Measurements from ENCODE around the gene UCHL1. TPM values are rescaled to one million over a fixed set of nuclear protein-coding genes. Genes with fewer than 3 reads are reported as not detected.

UCHL1 gene
- polyA plus RNA-seq, 1 donor from 2014 or later = 5,099 TPM

DNA sequence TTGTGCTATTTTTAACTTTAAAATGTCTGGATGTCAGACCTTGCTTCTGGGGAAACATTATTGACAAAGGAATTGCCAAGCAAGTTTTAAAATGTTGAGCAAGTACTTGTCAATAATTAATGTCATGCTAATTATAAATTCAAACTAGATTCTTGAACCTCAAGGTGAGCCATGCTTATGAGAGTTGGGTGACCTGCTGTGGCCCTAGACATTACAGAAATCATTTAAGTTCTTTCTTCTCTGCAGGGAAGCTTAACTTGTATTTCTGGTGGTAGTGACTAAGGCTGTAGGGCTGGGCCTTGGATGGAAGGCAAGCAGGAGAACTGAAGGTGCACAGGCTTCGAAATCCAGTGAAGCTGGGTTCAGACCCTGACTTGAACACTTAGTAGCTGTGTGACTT is 14.8 kb upstream of the UCHL1 start:
- no peaks in the 10 kb centered on the region for H3K9me3 ChIP-seq (ENCODE audit: low read length)
- no peaks in the 10 kb centered on the region for H3K9me2 ChIP-seq (ENCODE audit: insufficient read depth, low read length)
- H3K27me3 ChIP-seq (ENCODE audit: insufficient read depth, low read depth, low read length) = no peaks in the 10 kb centered on the region
- H3F3A ChIP-seq (ENCODE audit: insufficient read depth, low read length, poor library complexity, severe bottlenecking) = no peaks in the 10 kb centered on the region
- no peaks in the 10 kb centered on the region for H4K20me1 ChIP-seq (ENCODE audit: insufficient read depth)
- no peak overlapping the region for H3K9ac ChIP-seq (ENCODE audit: low read length)
- no peak overlapping the region for H2AFZ ChIP-seq (ENCODE audit: low read depth, low read length)
- TF ChIP-seq EP300 (conservative IDR thresholded peaks at IDR 0.05; ENCODE audit: poor library complexity, severe bottlenecking) (no peak), POLR2AphosphoS5 (IDR thresholded peaks at IDR 0.05) (no peak)
- TF ChIP-seq, protein P1, sequence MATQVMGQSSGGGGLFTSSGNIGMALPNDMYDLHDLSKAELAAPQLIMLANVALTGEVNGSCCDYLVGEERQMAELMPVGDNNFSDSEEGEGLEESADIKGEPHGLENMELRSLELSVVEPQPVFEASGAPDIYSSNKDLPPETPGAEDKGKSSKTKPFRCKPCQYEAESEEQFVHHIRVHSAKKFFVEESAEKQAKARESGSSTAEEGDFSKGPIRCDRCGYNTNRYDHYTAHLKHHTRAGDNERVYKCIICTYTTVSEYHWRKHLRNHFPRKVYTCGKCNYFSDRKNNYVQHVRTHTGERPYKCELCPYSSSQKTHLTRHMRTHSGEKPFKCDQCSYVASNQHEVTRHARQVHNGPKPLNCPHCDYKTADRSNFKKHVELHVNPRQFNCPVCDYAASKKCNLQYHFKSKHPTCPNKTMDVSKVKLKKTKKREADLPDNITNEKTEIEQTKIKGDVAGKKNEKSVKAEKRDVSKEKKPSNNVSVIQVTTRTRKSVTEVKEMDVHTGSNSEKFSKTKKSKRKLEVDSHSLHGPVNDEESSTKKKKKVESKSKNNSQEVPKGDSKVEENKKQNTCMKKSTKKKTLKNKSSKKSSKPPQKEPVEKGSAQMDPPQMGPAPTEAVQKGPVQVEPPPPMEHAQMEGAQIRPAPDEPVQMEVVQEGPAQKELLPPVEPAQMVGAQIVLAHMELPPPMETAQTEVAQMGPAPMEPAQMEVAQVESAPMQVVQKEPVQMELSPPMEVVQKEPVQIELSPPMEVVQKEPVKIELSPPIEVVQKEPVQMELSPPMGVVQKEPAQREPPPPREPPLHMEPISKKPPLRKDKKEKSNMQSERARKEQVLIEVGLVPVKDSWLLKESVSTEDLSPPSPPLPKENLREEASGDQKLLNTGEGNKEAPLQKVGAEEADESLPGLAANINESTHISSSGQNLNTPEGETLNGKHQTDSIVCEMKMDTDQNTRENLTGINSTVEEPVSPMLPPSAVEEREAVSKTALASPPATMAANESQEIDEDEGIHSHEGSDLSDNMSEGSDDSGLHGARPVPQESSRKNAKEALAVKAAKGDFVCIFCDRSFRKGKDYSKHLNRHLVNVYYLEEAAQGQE (IDR thresholded peaks at IDR 0.05; ENCODE audit: borderline replicate concordance) = no peak
- H3K4me3 ChIP-seq (ENCODE audit: low read length) = no peak overlapping the region
- no peak overlapping the region for H3K4me2 ChIP-seq (ENCODE audit: low read length)
- H3K36me3 ChIP-seq (ENCODE audit: insufficient read depth, low read length) = no peaks in the 10 kb centered on the region
- no peaks in the 10 kb centered on the region for H3K79me2 ChIP-seq (replicated peaks; ENCODE audit: insufficient read depth, low read length)
- peak overlapping the region; percentile 31 for H3K27ac ChIP-seq (ENCODE audit: low read length)

DNA sequence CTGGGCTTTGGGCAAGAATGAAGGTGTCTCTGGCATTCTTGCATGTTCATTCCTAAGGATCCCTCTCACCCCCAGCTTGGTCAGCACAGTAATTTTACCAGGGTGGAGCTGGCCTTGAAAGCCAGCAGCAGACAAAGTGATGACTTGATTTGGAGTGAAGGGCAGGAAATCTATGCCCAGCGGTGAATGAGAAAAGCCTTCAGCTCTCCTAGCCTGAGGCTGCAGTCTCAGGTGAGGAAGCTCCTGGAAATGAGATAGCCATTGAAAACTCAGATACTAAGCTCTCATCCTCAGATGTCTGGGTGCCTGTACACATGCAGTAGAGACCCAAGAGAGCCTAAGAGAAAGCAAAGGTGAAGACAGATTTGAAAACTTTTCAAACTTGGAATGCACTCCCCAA is 10.7 kb upstream of the UCHL1 start:
- H3K79me2 ChIP-seq (replicated peaks; ENCODE audit: insufficient read depth, low read length) = no peaks in the 10 kb centered on the region
- no peaks in the 10 kb centered on the region for H3F3A ChIP-seq (ENCODE audit: insufficient read depth, low read length, poor library complexity, severe bottlenecking)
- TF ChIP-seq SMC3 (conservative IDR thresholded peaks at IDR 0.05; ENCODE audit: poor library complexity) (no peak), MXI1 (conservative IDR thresholded peaks at IDR 0.05; ENCODE audit: poor library complexity, severe bottlenecking) (no peak), TAF1 (IDR thresholded peaks at IDR 0.05; ENCODE audit: low read depth) (no peak), POLR2AphosphoS5 (IDR thresholded peaks at IDR 0.05) (no peak), EP300 (conservative IDR thresholded peaks at IDR 0.05; ENCODE audit: poor library complexity, severe bottlenecking) (no peak), RAD21 (conservative IDR thresholded peaks at IDR 0.05) (no peak), EZH2 (IDR thresholded peaks at IDR 0.05; ENCODE audit: borderline replicate concordance, insufficient read depth, low read length, poor library complexity, severe bottlenecking) (no peak)
- TF ChIP-seq, protein P2, sequence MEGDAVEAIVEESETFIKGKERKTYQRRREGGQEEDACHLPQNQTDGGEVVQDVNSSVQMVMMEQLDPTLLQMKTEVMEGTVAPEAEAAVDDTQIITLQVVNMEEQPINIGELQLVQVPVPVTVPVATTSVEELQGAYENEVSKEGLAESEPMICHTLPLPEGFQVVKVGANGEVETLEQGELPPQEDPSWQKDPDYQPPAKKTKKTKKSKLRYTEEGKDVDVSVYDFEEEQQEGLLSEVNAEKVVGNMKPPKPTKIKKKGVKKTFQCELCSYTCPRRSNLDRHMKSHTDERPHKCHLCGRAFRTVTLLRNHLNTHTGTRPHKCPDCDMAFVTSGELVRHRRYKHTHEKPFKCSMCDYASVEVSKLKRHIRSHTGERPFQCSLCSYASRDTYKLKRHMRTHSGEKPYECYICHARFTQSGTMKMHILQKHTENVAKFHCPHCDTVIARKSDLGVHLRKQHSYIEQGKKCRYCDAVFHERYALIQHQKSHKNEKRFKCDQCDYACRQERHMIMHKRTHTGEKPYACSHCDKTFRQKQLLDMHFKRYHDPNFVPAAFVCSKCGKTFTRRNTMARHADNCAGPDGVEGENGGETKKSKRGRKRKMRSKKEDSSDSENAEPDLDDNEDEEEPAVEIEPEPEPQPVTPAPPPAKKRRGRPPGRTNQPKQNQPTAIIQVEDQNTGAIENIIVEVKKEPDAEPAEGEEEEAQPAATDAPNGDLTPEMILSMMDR (IDR thresholded peaks at IDR 0.05; ENCODE audit: poor library complexity, severe bottlenecking) = no peak
- TF ChIP-seq, protein P1 (IDR thresholded peaks at IDR 0.05; ENCODE audit: borderline replicate concordance) = no peak
- H3K9me3 ChIP-seq (ENCODE audit: low read length) = no peaks in the 10 kb centered on the region
- H3K9me2 ChIP-seq (ENCODE audit: insufficient read depth, low read length) = no peaks in the 10 kb centered on the region
- no peaks in the 10 kb centered on the region for H3K27me3 ChIP-seq (ENCODE audit: insufficient read depth, low read depth, low read length)
- no peaks in the 10 kb centered on the region for H4K20me1 ChIP-seq (ENCODE audit: insufficient read depth)
- H3K4me3 ChIP-seq (ENCODE audit: low read length) = no peak overlapping the region
- no peak overlapping the region for H3K9ac ChIP-seq (ENCODE audit: low read length)
- H3K36me3 ChIP-seq (ENCODE audit: insufficient read depth, low read length) = no peaks in the 10 kb centered on the region
- H3K4me2 ChIP-seq (ENCODE audit: low read length) = no peak overlapping the region
- no peak overlapping the region for H3K27ac ChIP-seq (ENCODE audit: low read length)
- H2AFZ ChIP-seq (ENCODE audit: low read depth, low read length) = no peak overlapping the region
